PC-9 (cell line): ENCODE results near the gene GMEB1. TPM values are rescaled to one million over a fixed set of nuclear protein-coding genes. Genes with fewer than 3 reads are reported as not detected.

Experiments used
- BruUV-seq: library from RNA; stranded (reverse); fragments of 400-500 nt; replicated peaks from 2 replicates; lab custom pipeline; 2021; lab: Mats Ljungman, UMichigan
- CTCF ChIA-PET: fragments of 300-600 bp; sonication (Branson Sonifier 250); formaldehyde crosslinking; loops from one replicate; lab custom pipeline; 2022; ENCODE audit warnings: antibody characterized with exemption; lab: Charles Lee
- POLR2A ChIA-PET: fragments of 300-600 bp; sonication (Branson Sonifier 250); formaldehyde crosslinking; loops from one replicate; lab custom pipeline; 2022; ENCODE audit warnings: antibody characterized with exemption; ENCODE audit not compliant: unreplicated experiment; lab: Charles Lee
- DNase-seq, 2 experiments: peaks; one replicate each; pipeline versions ENCODE4 v3.0.0 to v3.0.0-alpha.2; 2015 to 2022; ENCODE audit warnings: mixed read lengths in 1 of 2
- H2AFZ ChIP-seq: fragments of 200-600 bp; sonication (generic); 2 replicates; pipeline ENCODE4 v1.8.1; 2017; ENCODE audit warnings: antibody characterized with exemption
- H3F3A ChIP-seq: fragments of 200-600 bp; sonication (generic); 2 replicates; pipeline ENCODE4 v1.8.1; 2017; ENCODE audit warnings: antibody characterized with exemption, mild to moderate bottlenecking, low read depth; ENCODE audit not compliant: insufficient read depth
- H3K27ac ChIP-seq: fragments of 200-600 bp; sonication (generic); 2 replicates; pipeline ENCODE4 v1.6.1; 2016; ENCODE audit warnings: mixed run types
- H3K27me3 ChIP-seq: fragments of 200-600 bp; sonication (generic); 2 replicates; pipeline ENCODE4 v1.6.1; 2016; ENCODE audit warnings: low read depth, mixed run types; ENCODE audit not compliant: insufficient read depth
- H3K36me3 ChIP-seq: fragments of 200-600 bp; sonication (generic); 2 replicates; pipeline ENCODE4 v1.6.1; 2016; ENCODE audit warnings: low read depth, mixed run types
- H3K4me1 ChIP-seq: fragments of 200-600 bp; sonication (generic); replicated peaks from 2 replicates; pipeline ENCODE4 v1.6.1; 2016; ENCODE audit warnings: mixed run types; ENCODE audit not compliant: insufficient read depth
- H3K4me2 ChIP-seq: fragments of 200-600 bp; sonication (generic); 2 replicates; pipeline ENCODE4 v1.6.1; 2017; ENCODE audit warnings: mixed run types
- H3K4me3 ChIP-seq: fragments of 200-600 bp; sonication (generic); 2 replicates; pipeline ENCODE4 v1.6.1; 2016; ENCODE audit warnings: mixed run types
- H3K79me2 ChIP-seq: fragments of 200-600 bp; sonication (generic); 2 replicates; pipeline ENCODE4 v1.6.1; 2017; ENCODE audit warnings: low read depth, mixed run types
- H3K9me2 ChIP-seq: fragments of 200-600 bp; sonication (generic); 2 replicates; pipeline ENCODE4 v1.8.1; 2017; ENCODE audit warnings: mild to moderate bottlenecking; ENCODE audit not compliant: insufficient read depth
- H3K9me3 ChIP-seq: fragments of 200-600 bp; sonication (generic); 2 replicates; pipeline ENCODE4 v1.8.1; 2016; ENCODE audit warnings: low read depth; ENCODE audit not compliant: insufficient read depth
- H4K20me1 ChIP-seq: fragments of 200-600 bp; sonication (generic); 2 replicates; pipeline ENCODE4 v1.8.1; 2017; ENCODE audit not compliant: insufficient read depth
- EZH2 ChIP-seq: fragments of 200-600 bp; sonication (generic); IDR thresholded peaks from 2 replicates; pipeline ENCODE4 v1.8.0; 2017; ENCODE audit warnings: antibody characterized with exemption, low read depth
- intact Hi-C: fragments of 100-400 bp; cut with micrococcal nuclease; formaldehyde crosslinking; loops from one replicate; pipeline ENCODE4 v1.10.0; 2022; ENCODE audit not compliant: unreplicated experiment
- total RNA-seq: library from RNA; stranded (reverse); gene quantifications from 2 replicates; pipeline ENCODE4 v1.2.3, GENCODE V29; 2021
- TF ChIP-seq, protein P1 (sequence below): fragments of 200-600 bp; sonication (generic); conservative IDR thresholded peaks from 2 replicates; pipeline ENCODE4 v1.6.1; 2017; ENCODE audit warnings: mixed run types, antibody characterized with exemption, mild to moderate bottlenecking, moderate library complexity

Gene GMEB1
- total RNA-seq, 1 experiment from 2014 or later, result 9.7 TPM

DNA sequence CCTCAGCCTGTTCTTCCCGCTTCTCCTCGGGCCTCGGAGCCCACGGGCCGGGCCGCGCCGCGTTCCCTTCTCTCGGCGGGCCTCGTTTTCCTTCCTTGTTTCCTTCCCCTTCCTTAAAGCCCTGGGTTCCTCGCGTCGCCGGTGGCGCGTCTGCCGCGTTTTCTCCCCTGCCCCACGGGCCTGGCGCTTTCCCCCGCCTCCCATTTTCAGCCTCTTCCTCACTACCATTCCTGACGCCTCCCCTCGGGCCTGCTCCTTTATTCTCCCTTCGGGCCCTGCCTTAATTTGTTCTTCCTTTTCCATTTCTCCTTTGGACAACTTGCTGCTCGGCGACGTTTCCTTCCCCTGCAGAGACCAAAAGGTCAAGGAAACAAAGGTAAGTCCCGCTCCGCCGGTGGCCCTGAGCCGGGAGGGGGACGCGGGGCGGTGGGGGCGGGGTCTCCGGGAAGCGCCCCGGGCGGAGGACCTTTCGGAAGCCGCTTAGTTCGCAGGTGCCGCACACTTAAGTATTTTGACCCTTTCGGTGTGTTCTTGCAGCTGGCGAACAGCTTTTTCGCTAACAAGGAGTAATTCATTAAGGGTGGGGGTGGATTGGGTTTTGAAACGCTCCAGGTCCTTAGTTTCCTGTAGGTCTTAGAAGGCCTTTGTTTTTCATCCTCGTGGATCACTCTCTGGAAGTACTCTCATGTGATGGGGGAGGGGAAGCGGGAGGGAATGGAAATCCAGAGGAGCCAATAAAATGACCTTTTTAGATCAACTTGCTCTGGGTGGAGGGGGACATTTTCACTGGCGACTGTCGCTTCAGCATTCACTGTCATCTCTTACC is 68.9 kb downstream of the GMEB1 start:
- CTCF ChIA-PET, result interaction anchor here (0.5 to 1.3 kb wide), 17 partner anchors 12 to 543 kb away, joined by 3 to 26 read pairs (median 7); partner anchors contain the start of genes GMEB1, RNU11, SRSF4 and TAF12
- H3K4me1 ChIP-seq, result peaks cover 25% of the 10 kb centered on the region
- BruUV-seq, result no TSS peak

GRCh38 chr1:28740118-28740517 is 71.5 kb downstream of the GMEB1 start:
- Histone ChIP-seq H3K79me2 (peaks cover 82% of the 10 kb centered on the region), H3K27ac (no peak overlapping the region), H3K27me3 (no peaks in the 10 kb centered on the region), H3K4me2 (peak overlapping the region; percentile 17), H3K4me3 (no peak overlapping the region), H3F3A (peaks cover 21% of the 10 kb centered on the region), H3K36me3 (peaks cover 33% of the 10 kb centered on the region), H3K4me1 (peaks cover 25% of the 10 kb centered on the region), H3K9me3 (no peaks in the 10 kb centered on the region), H2AFZ (no peak overlapping the region), H4K20me1 (peaks cover 59% of the 10 kb centered on the region), H3K9me2 (no peaks in the 10 kb centered on the region)
- DNase-seq, result no peak
- TF ChIP-seq, protein P1, sequence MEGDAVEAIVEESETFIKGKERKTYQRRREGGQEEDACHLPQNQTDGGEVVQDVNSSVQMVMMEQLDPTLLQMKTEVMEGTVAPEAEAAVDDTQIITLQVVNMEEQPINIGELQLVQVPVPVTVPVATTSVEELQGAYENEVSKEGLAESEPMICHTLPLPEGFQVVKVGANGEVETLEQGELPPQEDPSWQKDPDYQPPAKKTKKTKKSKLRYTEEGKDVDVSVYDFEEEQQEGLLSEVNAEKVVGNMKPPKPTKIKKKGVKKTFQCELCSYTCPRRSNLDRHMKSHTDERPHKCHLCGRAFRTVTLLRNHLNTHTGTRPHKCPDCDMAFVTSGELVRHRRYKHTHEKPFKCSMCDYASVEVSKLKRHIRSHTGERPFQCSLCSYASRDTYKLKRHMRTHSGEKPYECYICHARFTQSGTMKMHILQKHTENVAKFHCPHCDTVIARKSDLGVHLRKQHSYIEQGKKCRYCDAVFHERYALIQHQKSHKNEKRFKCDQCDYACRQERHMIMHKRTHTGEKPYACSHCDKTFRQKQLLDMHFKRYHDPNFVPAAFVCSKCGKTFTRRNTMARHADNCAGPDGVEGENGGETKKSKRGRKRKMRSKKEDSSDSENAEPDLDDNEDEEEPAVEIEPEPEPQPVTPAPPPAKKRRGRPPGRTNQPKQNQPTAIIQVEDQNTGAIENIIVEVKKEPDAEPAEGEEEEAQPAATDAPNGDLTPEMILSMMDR, result no peak
- TF ChIP-seq EZH2, result no peak
- ChIA-PET POLR2A (no interaction called here), CTCF (no interaction called here)
- BruUV-seq, result no TSS peak
- intact Hi-C loops, result no loop called here

More for the DNA sequence above, 68.9 kb downstream of the GMEB1 start:
- peaks cover 56% of the 10 kb centered on the region for H3K79me2 ChIP-seq
- peak overlapping the region; percentile 82 for H3K4me3 ChIP-seq
- H3K9me2 ChIP-seq, result no peaks in the 10 kb centered on the region
- H3K4me2 ChIP-seq, result peak overlapping the region; percentile 80
- no peak for TF ChIP-seq EZH2
- TF ChIP-seq, protein P1, result no peak
- H2AFZ ChIP-seq, result peak overlapping the region; percentile 77
- peaks cover 40% of the 10 kb centered on the region for H4K20me1 ChIP-seq
- POLR2A ChIA-PET, result interaction anchor here (0.5 to 1.9 kb wide), 13 partner anchors 14 to 698 kb away, joined by 3 to 45 read pairs (median 16); partner anchors contain the start of genes RNU11 and TAF12
- peaks cover 14% of the 10 kb centered on the region; the same call in 1 of the 2 replicates for H3F3A ChIP-seq
- peaks cover 20% of the 10 kb centered on the region for H3K36me3 ChIP-seq
- no peaks in the 10 kb centered on the region for H3K27me3 ChIP-seq
- H3K27ac ChIP-seq, result peak overlapping the region; percentile 74
- H3K9me3 ChIP-seq, result no peaks in the 10 kb centered on the region
- intact Hi-C loops, result no loop called here
- peak; percentile 35 to 37 for DNase-seq

- H3K36me3 ChIP-seq, result peaks cover 31% of the 10 kb centered on the region; the same call in 1 of the 2 replicates
- no peaks in the 10 kb centered on the region for H3K9me2 ChIP-seq
- ChIA-PET CTCF (no interaction called here), POLR2A (no interaction called here)
- H2AFZ ChIP-seq, result no peak overlapping the region
- H3K79me2 ChIP-seq, result peaks cover 99% of the 10 kb centered on the region
- no peak overlapping the region for H3K4me2 ChIP-seq
- TF ChIP-seq, protein P1, result no peak
- TF ChIP-seq EZH2, result no peak
- H4K20me1 ChIP-seq, result peaks cover 83% of the 10 kb centered on the region
- peaks cover 8% of the 10 kb centered on the region for H3F3A ChIP-seq
- H3K4me1 ChIP-seq, result peaks cover 7% of the 10 kb centered on the region; the same call in 1 of the 2 replicates
- no peaks in the 10 kb centered on the region for H3K27me3 ChIP-seq
- intact Hi-C loops, result no loop called here
- no peak overlapping the region for H3K27ac ChIP-seq
- no peak overlapping the region for H3K4me3 ChIP-seq
- no peak for DNase-seq
- H3K9me3 ChIP-seq, result no peaks in the 10 kb centered on the region
- no TSS peak for BruUV-seq
Measured at GRCh38 chr1:28744184-28744583, 75.6 kb downstream of the GMEB1 start.
